Neural cell (in vitro differentiated cells): ENCODE data around the gene VGF. TPM values are rescaled to one million over a fixed set of nuclear protein-coding genes. Genes with fewer than 3 reads are reported as not detected.

Source experiments
- H2AFZ ChIP-seq: fragments of 200-600, 300-800 bp; sonication (generic), shearing (Covaris generic); 2 replicates; pipeline ENCODE4 v1.6.0; 2014; ENCODE audit warnings: low read depth, mild to moderate bottlenecking, antibody characterized with exemption, low read length, moderate library complexity
- H3F3A ChIP-seq: fragments of 200-600 bp; shearing (Covaris generic); 2 replicates; pipeline ENCODE4 v1.6.1; 2016; ENCODE audit warnings: mild to moderate bottlenecking, moderate library complexity, mixed read lengths, antibody characterized with exemption, low read length; ENCODE audit not compliant: insufficient read depth, poor library complexity, severe bottlenecking
- H3K27ac ChIP-seq: fragments of 200-600, 300-800 bp; sonication (generic), shearing (Covaris generic); 2 replicates; pipeline ENCODE4 v1.5.1; 2014; ENCODE audit warnings: mild to moderate bottlenecking, low read length, moderate library complexity
- H3K27me3 ChIP-seq: fragments of 300-800, 200-600 bp; sonication (generic), shearing (Covaris generic); 2 replicates; pipeline ENCODE4 v1.6.0; 2014; ENCODE audit warnings: mild to moderate bottlenecking, low read depth, low read length, moderate library complexity; ENCODE audit not compliant: insufficient read depth
- H3K36me3 ChIP-seq: fragments of 300-800, 200-600 bp; sonication (generic), shearing (Covaris generic); 2 replicates; pipeline ENCODE4 v1.5.1; 2014; ENCODE audit warnings: mild to moderate bottlenecking, antibody characterized with exemption, low read length, moderate library complexity; ENCODE audit not compliant: insufficient read depth
- H3K4me2 ChIP-seq: fragments of 300-800, 200-600 bp; sonication (generic), shearing (Covaris generic); 2 replicates; pipeline ENCODE4 v1.6.0; 2014; ENCODE audit warnings: mild to moderate bottlenecking, low read length
- H3K4me3 ChIP-seq: fragments of 300-800, 200-600 bp; sonication (generic), shearing (Covaris generic); 2 replicates; pipeline ENCODE4 v1.5.1; 2014; ENCODE audit warnings: mild to moderate bottlenecking, low read length, moderate library complexity
- H3K79me2 ChIP-seq: fragments of 200-600 bp; shearing (Covaris generic); replicated peaks from 2 replicates; pipeline ENCODE4 v1.6.0; 2014; ENCODE audit warnings: mild to moderate bottlenecking, low read length, moderate library complexity; ENCODE audit not compliant: insufficient read depth
- H3K9ac ChIP-seq: fragments of 300-800, 200-600 bp; sonication (generic), shearing (Covaris generic); 2 replicates; pipeline ENCODE4 v1.6.1; 2016; ENCODE audit warnings: mild to moderate bottlenecking, low read length, mixed read lengths
- H3K9me2 ChIP-seq: fragments of 200-600 bp; shearing (Covaris generic); 2 replicates; pipeline ENCODE4 v1.6.1; 2016; ENCODE audit warnings: mild to moderate bottlenecking, low read length, mixed read lengths; ENCODE audit not compliant: insufficient read depth
- H3K9me3 ChIP-seq: fragments of 200-600, 300-800 bp; sonication (generic), shearing (Covaris generic); 2 replicates; pipeline ENCODE4 v1.6.1; 2016; ENCODE audit warnings: mild to moderate bottlenecking, mixed run types, low read length, moderate library complexity, mixed read lengths
- H4K20me1 ChIP-seq: fragments of 200-600 bp; shearing (Covaris generic); 2 replicates; pipeline ENCODE4 v1.6.1; 2016; ENCODE audit warnings: mild to moderate bottlenecking, mixed run types; ENCODE audit not compliant: insufficient read depth
- CTCF ChIP-seq: fragments of 450-650 bp; IDR thresholded peaks from 2 replicates; pipeline ENCODE4 v1.5.1; 2014; ENCODE audit warnings: antibody characterized with exemption, mild to moderate bottlenecking, moderate library complexity; ENCODE audit not compliant: poor library complexity, severe bottlenecking
- EP300 ChIP-seq: fragments of 450-650 bp; conservative IDR thresholded peaks from 2 replicates; pipeline ENCODE4 v1.6.1; 2014; ENCODE audit warnings: antibody characterized with exemption, mild to moderate bottlenecking, moderate library complexity; ENCODE audit not compliant: poor library complexity, severe bottlenecking
- EZH2 ChIP-seq: fragments of 200-600, 300-800 bp; shearing (Covaris generic), sonication (generic); IDR thresholded peaks from 2 replicates; pipeline ENCODE4 v1.6.1; 2014; ENCODE audit warnings: antibody characterized with exemption, low read length, borderline replicate concordance, mild to moderate bottlenecking; ENCODE audit not compliant: insufficient read depth, poor library complexity, severe bottlenecking
- MXI1 ChIP-seq: fragments of 450-650 bp; conservative IDR thresholded peaks from 2 replicates; pipeline ENCODE4 v1.6.1; 2014; ENCODE audit warnings: antibody characterized with exemption, mild to moderate bottlenecking; ENCODE audit not compliant: poor library complexity, severe bottlenecking
- POLR2AphosphoS5 ChIP-seq: IDR thresholded peaks from 2 replicates; pipeline ENCODE4 v1.6.1; 2012
- RAD21 ChIP-seq: fragments of 450-650 bp; conservative IDR thresholded peaks from 2 replicates; pipeline ENCODE4 v1.6.1; 2014; ENCODE audit warnings: antibody characterized with exemption, mild to moderate bottlenecking, moderate library complexity
- SMC3 ChIP-seq: fragments of 450-650 bp; conservative IDR thresholded peaks from 2 replicates; pipeline ENCODE4 v1.6.1; 2014; ENCODE audit warnings: antibody characterized with exemption, mild to moderate bottlenecking, moderate library complexity; ENCODE audit not compliant: poor library complexity
- TAF1 ChIP-seq: IDR thresholded peaks from 2 replicates; pipeline ENCODE4 v1.6.1; 2012; ENCODE audit warnings: low read depth
- polyA plus RNA-seq: library from polyadenylated mRNA; depleted of rRNA; stranded (reverse); fragments of >200 nt; gene quantifications from 2 replicates; pipeline ENCODE4 v1.2.3, GENCODE V29; 2014
- TF ChIP-seq, protein P1 (sequence below): IDR thresholded peaks from 2 replicates; pipeline ENCODE4 v1.6.1; 2012; ENCODE audit warnings: borderline replicate concordance

VGF gene
- polyA plus RNA-seq, 1 donor from 2014 or later, result 39.3 TPM

GRCh38 chr7:101186194-101186593 is 20.8 kb upstream of the VGF start:
- H3K27ac ChIP-seq, result no peak overlapping the region
- H3K4me2 ChIP-seq, result no peak overlapping the region
- H4K20me1 ChIP-seq, result no peaks in the 10 kb centered on the region
- TF ChIP-seq EZH2 (no peak), MXI1 (no peak), RAD21 (no peak), EP300 (no peak), CTCF (no peak), SMC3 (no peak), TAF1 (no peak), POLR2AphosphoS5 (no peak)
- TF ChIP-seq, protein P1, sequence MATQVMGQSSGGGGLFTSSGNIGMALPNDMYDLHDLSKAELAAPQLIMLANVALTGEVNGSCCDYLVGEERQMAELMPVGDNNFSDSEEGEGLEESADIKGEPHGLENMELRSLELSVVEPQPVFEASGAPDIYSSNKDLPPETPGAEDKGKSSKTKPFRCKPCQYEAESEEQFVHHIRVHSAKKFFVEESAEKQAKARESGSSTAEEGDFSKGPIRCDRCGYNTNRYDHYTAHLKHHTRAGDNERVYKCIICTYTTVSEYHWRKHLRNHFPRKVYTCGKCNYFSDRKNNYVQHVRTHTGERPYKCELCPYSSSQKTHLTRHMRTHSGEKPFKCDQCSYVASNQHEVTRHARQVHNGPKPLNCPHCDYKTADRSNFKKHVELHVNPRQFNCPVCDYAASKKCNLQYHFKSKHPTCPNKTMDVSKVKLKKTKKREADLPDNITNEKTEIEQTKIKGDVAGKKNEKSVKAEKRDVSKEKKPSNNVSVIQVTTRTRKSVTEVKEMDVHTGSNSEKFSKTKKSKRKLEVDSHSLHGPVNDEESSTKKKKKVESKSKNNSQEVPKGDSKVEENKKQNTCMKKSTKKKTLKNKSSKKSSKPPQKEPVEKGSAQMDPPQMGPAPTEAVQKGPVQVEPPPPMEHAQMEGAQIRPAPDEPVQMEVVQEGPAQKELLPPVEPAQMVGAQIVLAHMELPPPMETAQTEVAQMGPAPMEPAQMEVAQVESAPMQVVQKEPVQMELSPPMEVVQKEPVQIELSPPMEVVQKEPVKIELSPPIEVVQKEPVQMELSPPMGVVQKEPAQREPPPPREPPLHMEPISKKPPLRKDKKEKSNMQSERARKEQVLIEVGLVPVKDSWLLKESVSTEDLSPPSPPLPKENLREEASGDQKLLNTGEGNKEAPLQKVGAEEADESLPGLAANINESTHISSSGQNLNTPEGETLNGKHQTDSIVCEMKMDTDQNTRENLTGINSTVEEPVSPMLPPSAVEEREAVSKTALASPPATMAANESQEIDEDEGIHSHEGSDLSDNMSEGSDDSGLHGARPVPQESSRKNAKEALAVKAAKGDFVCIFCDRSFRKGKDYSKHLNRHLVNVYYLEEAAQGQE, result no peak
- no peak overlapping the region for H3K4me3 ChIP-seq
- no peaks in the 10 kb centered on the region for H3K36me3 ChIP-seq
- H3K9me2 ChIP-seq, result no peaks in the 10 kb centered on the region
- no peaks in the 10 kb centered on the region for H3F3A ChIP-seq
- H2AFZ ChIP-seq, result no peak overlapping the region
- H3K27me3 ChIP-seq, result peaks cover 3% of the 10 kb centered on the region
- no peaks in the 10 kb centered on the region for H3K9me3 ChIP-seq
- H3K79me2 ChIP-seq, result no peaks in the 10 kb centered on the region
- no peak overlapping the region for H3K9ac ChIP-seq

DNA sequence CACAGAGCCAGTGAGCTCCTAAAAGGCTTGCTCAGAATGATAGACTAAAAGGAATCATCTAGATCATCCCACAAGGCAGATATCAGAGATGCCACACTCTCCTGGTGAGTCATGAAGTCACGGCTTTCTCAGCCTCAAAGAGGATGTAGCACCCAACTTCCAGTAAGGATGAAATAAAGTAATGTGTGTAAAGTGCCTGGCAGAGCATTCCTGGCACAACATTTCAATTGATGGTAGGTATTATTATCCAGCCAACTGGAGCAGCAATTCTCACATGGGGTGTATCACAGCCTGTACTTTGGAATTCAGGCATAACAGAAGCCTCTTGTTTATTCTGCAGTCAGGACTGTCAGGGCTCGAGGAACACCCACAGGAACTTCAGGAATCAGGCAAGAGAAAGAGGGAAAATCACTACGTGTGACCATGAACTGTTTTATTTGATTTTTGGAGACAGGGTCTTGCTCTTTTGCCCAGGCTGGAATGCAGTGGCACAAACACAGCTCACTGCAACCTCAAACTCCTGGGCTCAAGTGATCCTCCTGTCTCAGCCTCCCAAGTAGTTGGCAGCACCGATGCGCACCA is 20.0 kb upstream of the VGF start:
- H3K4me2 ChIP-seq, result no peak overlapping the region
- no peak for TF ChIP-seq TAF1
- no peak for TF ChIP-seq SMC3
- TF ChIP-seq RAD21, result no peak
- TF ChIP-seq EZH2, result no peak
- TF ChIP-seq, protein P1, result no peak
- no peak for TF ChIP-seq POLR2AphosphoS5
- no peak for TF ChIP-seq MXI1
- no peak for TF ChIP-seq EP300
- TF ChIP-seq CTCF, result no peak

More for the DNA sequence above, 20.0 kb upstream of the VGF start:
- Histone ChIP-seq H3K9me2 (no peaks in the 10 kb centered on the region), H3K27ac (no peak overlapping the region), H3K36me3 (no peaks in the 10 kb centered on the region), H3K79me2 (no peaks in the 10 kb centered on the region), H3K9me3 (no peaks in the 10 kb centered on the region), H3K4me3 (no peak overlapping the region), H4K20me1 (no peaks in the 10 kb centered on the region), H3K9ac (no peak overlapping the region), H3K27me3 (peaks cover 10% of the 10 kb centered on the region), H3F3A (no peaks in the 10 kb centered on the region), H2AFZ (no peak overlapping the region)
